HG03521 (cell line): Measurements from ENCODE around the gene TMEM208.

Source experiments
- ATAC-seq: cut with Tn5 transposase; IDR thresholded peaks from one replicate; pipeline ENCODE4 v1.9.1; 2021; ENCODE audit warnings: mild to moderate bottlenecking, moderate library complexity; ENCODE audit not compliant: unreplicated experiment

Gene TMEM208

GRCh38 chr16:67248401-67249177 lies 21.7 kb downstream of the TMEM208 start, which contains the start of gene SLC9A5:
SLC9A5 (plus strand) TSS chr16:67248979; CDS start chr16:67249015, 36 bp downstream.
- no peak for ATAC-seq

GRCh38 chr16:67249178-67250044 lies 22.5 kb downstream of the TMEM208 start:
- ATAC-seq, result no peak

- ATAC-seq, result no peak
Measured at GRCh38 chr16:67250045-67250327, 23.1 kb downstream of the TMEM208 start.

- ATAC-seq, result no peak
Measured at GRCh38 chr16:67252609-67253497, 25.9 kb downstream of the TMEM208 start.

DNA sequence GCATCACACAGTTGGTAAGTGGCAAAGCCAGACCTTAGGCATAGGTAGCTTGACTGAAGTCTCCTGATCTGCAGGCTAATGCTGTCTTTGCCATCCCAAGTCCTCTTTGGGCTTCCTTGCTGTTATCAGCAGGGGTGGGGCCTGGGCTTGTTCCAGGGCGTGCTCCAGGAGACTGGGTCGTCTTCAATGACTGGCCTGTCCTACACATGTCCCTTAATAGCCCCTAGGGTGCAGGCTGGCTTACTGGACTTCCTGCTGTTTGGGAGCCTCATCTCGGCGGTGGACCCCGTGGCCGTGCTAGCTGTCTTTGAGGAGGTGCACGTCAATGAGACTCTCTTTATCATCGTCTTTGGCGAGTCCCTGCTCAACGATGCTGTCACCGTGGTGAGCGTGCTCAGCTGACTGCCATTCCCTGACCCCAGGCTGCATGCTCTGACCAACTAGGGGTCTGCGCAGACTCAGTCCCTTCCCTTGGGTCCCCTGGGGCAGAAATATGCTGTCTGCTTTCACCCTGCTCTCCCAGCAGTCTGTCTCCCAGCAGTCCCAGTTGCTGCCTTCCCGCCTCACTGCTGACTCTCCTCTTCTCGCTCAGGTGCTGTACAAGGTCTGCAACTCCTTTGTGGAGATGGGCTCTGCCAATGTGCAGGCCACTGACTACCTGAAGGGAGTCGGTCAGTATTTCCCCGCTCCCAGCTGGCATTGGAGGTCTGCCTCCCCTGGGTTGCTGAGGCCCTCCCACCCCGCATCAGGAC lies 28.0 kb downstream of the TMEM208 start:
- no peak for ATAC-seq

DNA sequence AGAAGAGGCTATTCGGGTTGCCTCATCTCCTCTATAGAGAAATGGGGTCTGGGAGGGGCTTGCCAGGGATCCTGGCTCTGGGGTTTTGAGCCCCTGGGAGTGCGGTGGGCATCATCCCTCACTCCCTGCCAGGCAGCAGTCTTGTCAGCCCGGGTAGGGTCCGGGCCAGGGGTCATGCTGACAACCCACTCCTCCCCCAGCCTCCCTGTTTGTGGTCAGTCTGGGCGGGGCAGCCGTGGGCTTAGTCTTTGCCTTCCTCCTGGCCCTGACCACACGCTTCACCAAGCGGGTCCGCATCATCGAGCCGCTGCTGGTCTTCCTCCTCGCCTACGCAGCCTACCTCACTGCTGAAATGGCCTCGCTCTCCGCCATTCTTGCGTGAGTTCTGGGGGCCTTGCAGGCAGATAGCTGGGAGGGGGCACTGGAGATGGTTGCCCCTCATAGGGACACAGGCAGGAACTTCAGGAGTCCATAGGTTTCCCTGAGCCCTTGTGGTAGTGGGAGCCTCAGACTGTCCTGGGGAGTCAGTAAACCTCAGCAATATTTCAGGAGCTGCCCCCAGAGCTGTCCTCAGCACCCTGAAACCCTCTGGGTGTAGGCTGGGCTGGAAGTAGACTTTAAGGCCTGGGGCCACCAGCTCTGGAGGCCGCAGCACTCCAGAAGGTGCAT lies 28.8 kb downstream of the TMEM208 start:
- ATAC-seq, result no peak

GRCh38 chr16:67256701-67257230 lies 29.8 kb downstream of the TMEM208 start:
- no peak for ATAC-seq

GRCh38 chr16:67257486-67258160 lies 30.7 kb downstream of the TMEM208 start:
- no peak for ATAC-seq

DNA sequence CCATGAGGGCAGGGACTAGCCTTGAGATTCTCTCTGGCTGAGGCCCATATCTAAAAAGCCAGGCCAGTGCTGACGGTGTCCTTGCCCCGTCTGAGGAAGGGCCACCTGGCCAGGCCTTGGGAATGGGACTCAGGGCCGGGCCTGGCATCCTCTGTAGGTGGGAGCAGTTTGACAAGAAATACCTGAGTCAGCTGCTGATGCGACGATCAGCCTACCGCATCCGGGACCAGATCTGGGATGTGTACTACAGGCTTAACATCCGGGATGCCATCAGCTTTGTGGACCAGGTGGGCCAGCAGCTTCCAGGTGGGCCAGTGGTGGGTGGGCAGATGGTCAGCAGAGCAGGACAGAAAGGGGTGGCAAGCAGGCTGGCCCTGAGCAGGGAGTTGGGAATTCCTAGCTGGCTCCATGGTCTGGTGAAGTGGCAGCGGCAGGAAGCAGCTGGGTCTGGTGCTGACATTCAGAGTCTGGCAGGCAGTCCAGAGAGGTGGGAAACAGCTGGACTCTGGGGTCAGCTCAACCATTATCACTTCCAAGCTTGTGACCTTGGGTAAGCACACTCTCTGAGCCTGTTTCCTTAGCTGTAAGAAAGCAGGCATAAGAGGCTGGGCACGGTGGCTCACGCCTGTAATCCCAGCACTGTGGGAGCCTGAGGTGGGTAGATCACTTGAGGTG lies 31.4 kb downstream of the TMEM208 start:
- no peak for ATAC-seq

- no peak for ATAC-seq
Measured at GRCh38 chr16:67259705-67260104, 32.8 kb downstream of the TMEM208 start.

- ATAC-seq, result no peak
Measured at GRCh38 chr16:67260426-67261063, 33.6 kb downstream of the TMEM208 start.

- no peak for ATAC-seq
Measured at GRCh38 chr16:67263201-67263600, 36.3 kb downstream of the TMEM208 start.

- no peak for ATAC-seq
Measured at GRCh38 chr16:67264277-67264676, 37.3 kb downstream of the TMEM208 start.

DNA sequence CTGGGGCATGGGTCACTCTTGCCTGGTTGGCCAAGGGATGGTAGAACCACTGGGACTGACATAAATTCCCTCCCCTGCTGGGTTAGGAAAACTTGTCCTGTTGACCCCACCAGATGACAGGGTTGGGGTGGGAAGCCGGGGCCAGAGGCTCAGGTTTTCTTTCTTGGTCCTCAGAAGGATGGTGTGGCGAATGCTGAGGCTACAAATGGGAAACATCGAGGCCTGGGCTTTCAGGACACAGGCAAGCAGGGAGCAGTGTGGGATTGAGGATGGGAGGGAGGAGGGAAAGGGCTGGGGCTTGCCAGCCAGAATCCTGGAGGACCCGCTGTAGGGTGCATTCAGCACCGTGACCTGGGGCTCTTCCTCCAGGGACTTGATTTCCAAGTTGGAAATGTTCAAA lies 37.9 kb downstream of the TMEM208 start:
- no peak for ATAC-seq

DNA sequence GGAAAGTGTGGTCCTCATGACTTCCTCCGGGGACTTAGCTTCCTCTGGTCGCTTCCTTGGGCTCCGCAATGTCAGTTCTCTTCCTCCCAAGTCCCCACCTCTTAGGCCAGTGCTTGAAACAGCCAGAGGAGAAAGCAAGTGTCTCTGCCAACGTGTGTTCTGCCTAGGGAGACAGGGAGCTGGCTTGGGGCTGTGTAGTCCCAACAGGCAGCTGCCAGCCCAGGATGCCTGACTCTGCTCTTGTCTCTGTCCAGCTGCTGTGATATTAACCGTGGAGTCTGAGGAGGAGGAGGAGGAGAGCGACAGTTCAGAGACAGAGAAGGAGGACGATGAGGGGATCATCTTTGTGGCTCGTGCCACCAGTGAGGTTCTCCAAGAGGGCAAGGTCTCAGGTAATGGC lies 38.9 kb downstream of the TMEM208 start:
- ATAC-seq, result no peak

DNA sequence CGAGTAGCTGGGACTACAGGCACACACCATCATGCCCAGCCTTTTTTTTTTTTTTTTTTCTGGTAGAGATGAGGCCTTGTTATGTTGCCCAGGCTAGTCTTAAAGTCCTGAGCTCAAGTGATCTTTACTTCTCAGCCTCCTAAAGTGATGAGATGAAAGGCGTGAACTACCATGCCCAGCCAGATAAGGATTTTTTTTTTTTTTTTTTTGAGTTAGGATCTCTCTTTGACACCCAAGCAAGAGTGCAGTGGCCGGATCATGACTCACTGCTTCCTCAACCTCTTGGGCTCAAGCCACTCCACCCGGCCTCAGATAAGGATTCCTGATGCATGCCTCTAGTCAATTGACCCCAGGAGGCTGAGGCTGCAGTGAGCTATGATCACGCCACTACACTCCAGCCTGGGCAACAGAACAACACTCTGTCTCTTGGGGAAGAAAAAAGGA lies 41.2 kb downstream of the TMEM208 start:
- ATAC-seq, result no peak

- no peak for ATAC-seq
Measured at GRCh38 chr16:67269766-67270165, 42.8 kb downstream of the TMEM208 start.

GRCh38 chr16:67270931-67271338 lies 44.0 kb downstream of the TMEM208 start:
- no peak for ATAC-seq
